ENCODE data around the gene SIDT2.

The SIDT2 gene

DNA sequence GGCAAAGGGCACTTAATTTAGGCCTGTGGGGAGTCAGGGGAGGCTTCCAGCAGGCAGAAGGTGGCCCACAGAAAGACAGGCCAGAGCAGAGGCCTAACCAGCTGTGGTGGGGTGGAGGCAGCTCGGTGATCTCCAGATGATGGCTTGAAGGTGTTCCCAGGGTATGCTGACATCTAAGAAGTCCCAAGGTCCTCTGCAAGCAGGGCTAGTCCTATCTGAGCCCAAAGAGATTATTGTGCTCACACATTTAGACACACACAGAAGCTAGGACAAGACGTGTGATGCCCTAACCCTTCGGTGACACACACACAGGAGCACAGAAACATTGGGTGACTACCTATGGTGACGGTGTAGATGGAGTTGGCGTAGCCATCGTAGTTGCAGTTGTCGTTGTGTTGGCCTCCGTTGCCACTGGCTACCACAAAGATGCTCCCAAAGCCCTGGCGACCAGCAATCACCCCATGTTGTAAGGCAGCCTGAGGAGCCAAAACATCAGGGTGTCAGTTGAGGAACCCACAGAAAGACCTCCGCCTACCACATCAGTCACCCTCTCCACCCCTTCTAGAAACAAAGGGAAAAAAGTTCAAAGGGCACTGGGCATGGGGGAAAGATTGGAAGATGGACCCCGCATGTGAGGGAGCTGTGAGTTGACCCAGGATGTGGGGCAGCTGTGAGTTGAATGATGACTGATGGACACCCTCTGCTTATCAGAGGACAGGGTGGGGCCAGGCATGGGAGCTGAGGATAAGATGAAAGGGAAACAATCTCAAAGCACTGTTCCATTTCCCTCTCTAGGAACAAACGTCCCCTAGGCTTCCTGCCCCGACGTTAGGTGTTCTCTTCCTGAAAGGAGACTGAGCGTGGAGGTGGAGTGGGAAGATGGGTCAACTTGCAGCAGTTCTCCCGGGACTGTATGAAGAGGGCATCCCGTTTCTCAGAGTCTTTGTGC, 45.5 kb downstream of the SIDT2 start:
- DNase-seq = no peak

DNA sequence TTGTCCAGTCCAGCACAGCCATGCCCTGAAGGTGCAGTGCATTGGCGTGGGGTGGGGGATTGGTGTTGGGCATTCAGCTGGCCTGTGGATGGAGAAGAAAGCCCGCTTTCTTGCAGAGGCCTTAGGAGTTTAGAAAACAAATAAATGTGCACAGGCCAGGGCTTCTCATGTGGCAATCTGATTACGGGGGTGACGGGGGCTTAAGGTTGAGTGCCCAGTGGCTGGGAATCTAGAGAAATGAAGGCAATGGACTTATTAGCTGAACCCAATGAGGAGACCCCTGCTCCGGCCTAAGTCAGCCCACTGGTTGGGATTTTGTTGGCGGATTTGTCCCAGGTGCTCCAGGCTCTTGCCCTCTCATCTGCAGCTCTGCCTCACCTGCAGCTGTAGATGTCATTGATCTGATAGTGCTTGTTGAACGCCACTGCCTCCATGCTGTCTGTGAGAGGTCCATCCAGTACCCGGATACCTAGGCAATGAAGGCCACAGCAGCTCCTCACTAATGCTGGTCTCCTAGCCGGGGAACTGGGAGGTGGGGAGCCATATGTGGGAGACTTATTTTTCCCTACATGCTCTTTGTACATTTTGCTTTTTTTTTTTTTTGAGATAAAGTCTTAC, 47.1 kb downstream of the SIDT2 start:
- DNase-seq = no peak

DNA sequence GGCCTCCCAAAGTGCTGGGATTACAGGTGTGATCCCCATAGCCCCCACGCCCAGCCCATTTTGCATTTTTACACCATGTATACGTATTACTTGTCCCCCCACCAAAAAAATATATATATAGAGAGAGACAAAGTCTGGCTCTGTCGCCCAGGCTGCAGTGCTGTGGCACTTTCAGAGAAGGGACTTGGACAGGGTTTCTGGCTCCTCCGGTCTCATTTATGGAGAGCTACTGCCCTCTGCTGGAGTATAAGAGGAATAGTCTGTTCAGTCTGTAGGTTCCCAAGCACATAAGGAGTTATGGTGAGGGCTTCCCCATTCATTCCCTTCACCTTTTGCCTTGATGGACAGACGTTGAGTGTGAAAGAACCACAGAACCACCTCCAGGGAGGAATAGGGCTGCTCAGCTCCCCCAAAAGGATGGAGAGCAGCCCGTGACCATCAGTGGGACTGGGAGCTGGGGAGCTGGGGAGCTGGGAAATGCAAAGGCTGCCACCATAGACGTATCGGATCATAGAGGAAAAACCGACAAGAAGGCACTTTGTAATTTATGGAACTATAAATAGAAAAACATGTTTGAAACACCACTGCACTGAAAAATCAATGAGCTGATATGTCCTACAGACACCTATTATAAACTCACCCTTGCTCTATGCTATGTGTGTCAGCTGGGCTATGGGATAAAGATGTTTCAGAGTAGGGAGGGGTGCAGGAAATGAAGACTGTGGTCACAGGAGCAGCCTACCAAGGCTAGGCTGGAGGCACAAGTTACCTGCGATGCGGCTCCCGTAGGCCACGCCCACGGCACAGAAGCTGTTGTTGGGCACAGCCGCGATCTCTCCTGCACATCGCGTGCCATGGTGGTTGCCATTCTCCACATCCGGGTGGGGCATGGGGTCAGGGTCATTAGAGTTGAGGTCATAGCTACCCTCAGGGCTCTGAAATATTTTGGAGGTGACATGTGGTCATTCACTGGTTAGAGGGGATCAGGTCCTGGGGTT, 48.1 kb downstream of the SIDT2 start:
- DNase-seq = peak; percentile 90

DNA sequence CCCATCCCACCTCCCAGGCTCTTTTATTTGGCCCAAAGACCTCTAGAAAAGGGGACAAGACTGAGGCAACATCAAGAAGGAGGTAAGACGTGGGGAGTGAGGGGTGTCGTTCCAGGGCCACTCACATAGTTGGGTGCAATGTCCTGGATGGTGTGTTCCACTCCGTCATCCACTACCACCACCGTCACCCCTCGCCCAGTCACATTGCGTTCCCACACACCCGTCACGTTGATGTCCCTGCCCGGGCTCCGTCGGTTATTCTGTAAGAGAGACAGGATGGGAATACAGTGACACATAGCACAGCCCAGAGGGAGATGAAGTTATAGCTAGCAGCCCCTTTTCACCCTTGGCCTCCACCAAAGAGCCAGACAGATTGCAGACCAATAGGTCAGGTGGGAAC, 49.5 kb downstream of the SIDT2 start:
- DNase-seq = no peak

DNA sequence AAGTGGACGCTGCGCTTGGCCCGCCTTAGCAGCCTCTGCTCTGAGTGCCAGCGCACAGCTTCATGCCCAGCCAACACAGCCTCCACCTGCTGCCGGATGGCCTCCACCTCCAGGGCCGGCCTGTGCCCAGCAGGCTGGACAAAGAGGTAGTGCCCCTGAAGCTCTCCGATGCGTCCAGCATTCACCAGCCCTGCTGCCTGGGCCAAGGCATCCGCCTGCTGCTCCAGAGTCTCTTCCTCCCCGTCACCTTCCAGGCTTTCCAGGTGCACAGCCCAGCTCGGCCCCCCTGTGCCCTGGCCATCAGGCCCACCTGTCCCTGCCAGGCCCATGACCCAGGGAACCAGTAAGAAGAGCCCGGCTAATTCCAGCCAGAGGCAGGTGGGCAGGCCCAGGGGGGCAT, 50.9 kb downstream of the SIDT2 start:
- DNase-seq = no peak

DNA sequence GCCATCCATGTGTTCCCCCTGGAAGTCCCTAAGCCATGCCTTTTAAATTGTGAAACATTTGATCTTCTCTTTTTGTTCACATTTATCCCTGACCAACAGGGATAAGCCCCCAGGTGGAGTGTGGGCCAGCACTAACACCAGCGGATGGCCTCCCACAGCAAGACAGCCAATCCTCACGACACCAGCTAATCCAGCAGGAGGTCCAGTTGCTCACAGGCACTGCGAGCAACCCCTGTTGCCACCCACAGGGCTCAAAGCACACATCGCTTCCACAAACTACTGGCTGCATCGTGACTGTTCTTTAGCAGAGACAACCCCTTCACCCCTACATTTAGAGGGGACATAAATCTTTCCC, 51.4 kb downstream of the SIDT2 start:
- no peak for DNase-seq

DNA sequence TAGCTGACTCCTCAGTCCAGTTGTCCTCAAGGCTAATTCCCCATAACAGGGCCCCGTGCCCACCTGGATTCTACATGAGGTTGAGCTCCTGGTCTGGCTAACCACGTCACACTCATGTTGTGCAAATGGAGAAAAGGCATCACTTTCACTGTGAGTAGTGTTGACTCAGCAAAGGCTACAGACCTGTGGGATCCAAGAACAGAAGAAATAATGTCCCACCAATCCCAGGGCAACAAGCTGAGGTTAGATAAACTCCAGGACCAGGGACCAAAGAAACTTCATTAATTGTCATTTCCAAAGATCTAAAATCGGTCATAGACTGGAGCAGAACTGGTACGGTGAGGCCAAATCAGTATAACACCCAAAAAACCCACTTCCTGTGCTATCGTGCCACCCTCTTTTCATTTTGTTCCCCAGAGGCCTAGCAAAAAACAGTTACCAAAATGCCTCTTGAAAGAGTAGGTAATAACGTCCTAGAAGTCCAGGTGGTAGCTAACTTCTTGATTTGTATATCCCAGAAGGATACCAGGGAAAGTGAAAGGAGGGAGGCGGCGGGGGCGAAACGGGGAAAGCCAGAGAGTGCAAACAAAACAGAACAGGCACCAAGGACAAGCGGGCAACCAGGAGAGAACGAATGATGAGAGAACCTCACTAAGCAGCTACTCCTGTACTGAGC, 51.9 kb downstream of the SIDT2 start:
- no peak for DNase-seq

DNA sequence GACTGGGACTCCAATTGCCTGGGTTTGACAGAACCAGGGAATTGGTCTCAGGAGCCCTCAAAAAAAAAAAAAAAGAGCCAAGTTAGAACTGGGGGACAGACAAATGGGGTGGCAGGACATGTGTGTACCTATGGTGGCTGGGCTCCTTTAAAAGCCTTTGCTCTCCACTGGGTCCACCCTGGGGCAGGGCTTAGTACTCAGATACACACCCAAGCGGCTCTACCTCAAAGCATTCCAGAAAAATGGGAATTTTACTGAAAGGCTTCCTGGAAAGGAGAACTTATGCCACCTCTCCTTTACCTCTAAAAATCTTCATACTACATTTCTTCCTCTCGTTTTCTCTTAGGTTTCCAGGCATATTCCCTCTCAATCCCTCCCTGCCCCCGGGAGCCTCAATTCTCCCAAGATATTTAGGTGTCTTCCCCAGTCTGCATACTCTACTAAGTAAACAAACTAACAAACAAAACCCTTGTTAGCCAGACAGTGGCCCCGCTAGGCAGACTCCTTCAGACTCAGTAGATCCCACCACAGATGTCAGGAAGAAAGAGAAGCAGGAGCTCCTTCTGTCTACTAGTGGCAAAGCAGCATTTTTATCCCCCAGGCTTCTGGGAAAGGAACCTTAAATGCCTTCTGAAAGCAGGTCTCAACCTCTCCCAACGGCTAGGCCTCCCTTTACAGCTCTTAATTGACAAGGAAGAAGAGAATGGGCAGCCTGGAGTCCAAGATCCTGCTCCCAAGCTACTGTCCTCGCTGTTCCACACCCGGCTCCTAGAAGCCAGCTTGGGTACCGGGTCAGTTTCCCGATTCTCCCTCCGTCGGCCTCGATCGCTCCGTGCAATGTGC, 52.7 kb downstream of the SIDT2 start:
- no peak for DNase-seq

DNA sequence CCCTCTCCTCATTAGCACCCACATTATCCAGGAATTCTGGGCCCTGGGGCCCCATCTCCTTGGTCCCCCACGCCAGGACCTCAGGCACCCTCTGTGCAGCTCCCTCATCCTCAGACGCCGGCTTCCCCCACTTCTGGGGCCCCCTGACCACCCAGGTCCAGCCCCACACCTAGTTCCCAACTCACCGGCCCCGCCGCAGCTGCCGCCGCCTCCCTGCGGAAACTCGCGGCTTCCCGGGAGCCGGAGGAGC, 53.2 kb downstream of the SIDT2 start, which contains the start of gene PCSK7:
TSS of gene PCSK7 (minus strand) at position 232 of the 250 bp plus-strand sequence. CDS start 2,229 bp downstream, outside the sequence.
- DNase-seq = no peak

DNA sequence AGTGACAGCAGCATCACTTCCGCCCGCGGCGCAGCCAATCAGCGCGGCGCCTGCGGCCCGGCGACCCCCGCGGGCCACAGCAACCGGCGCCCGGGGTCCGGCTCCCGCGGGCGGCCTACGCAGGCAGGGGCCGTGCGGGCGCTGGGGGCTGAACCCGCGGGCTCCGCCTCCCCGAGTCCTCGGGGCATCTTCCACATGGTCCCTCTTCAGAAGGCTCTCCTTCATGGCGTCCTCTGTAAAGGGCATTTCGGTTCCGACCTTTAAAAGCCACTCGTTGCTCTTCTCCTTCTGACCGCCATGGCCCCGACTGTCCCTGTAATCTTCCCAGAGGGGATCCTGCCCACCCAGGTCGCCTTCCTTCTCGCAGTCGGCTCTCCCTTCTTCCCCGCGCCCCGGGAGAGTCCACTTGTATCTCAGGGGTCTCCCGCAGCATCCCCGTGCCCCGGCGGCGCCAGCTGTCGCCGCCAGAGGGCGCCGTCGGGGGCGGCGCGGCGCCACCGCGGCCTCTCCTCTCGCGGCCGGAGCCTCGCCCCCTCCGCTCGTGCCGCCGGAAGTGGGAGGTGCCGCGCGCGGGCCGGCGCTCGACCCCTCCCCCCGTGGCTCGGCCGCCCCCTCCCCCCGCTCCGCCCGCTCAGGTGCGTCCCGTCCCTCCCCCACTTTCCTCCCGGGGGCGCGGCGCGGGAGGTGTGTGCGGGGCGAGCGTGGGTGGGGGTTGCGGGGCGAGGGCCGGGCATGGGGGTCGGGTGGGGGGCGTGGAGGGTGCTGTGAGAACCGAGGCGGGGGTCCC, 53.7 kb downstream of the SIDT2 start, which contains the start of gene RNF214:
TSS of gene RNF214 (plus strand) at position 580 of the 787 bp plus-strand sequence. CDS start 1,602 bp downstream, outside the sequence.
- DNase-seq = peak; percentile 68

DNA sequence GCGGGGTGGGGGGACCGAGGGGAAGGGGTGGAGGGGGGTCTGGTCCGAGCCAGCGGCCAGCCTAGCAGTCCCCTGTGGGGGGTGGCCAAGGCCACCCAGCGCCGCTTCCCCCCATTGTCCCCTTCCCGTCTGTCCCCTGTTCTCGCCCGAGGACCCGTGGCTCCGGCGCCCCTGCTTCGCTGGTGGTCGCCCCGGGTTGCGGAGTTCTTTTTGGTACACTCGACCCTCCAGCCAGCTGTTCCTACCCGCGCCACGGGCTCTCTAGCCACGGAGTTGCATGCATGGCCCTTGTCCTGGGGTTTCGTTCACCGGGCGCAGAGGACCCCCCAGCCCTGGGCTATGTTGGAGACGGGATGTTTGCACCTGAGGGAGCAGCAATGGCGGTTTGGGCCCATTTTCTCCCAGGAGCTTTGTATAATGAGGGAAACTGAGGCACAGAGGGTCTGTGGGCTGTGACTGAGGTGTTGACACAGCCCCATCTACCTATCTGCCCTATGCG, 54.4 kb downstream of the SIDT2 start:
- peak; percentile 3 for DNase-seq

DNA sequence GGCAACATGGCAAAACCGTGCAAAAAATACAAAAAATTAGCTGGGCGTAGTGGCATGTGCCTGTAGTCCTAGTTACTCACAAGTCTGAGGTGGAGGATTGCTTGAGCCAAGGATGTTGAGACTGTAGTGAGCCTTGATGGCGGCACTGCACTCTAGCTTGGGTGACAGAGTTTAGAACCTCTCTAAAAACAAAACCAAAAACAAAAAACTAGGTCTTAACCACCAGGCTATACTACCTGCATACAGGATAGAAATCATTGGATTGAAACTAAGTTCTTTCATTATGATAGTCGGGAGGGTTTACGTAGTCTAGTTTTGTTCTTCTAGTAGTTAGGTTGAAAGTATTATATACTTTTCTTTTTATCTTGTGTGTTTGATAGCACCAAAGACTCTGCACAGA, 59.7 kb downstream of the SIDT2 start:
- DNase-seq = no peak

DNA sequence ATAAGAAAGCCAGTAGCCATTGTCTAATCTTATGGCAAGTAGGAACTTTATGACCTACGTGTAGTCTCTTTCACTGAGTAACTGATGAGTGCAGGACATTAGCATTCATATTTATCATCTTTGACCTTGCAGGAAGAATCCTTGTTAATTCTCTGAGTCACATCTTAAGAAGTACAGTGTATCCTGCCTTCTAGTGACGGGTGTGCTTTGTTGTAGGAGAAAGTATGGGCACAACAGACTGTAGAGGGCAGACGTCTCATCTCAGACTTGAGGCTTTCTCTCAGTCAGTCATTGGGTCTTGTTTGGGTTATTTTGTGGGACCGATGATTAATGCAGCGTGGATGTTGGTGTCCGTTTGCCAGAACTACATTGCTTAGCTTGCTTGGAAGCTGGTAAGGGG, 60.8 kb downstream of the SIDT2 start:
- no peak for DNase-seq
